Muscle layer of duodenum (tissue), 2 donors: Measurements from ENCODE around the gene PIK3C2A.
"Not testable (repeated sequence)": the region's sequence is repeated elsewhere in the genome, so short reads cannot be mapped to it uniquely, and the experiment has no call there.

ENCODE experiments used
- H3K27ac ChIP-seq: one replicate; pipeline ENCODE4 v1.7.0; 2013; ENCODE audit warnings: mild to moderate bottlenecking, low read length
- H3K27me3 ChIP-seq: one replicate; pipeline ENCODE4 v1.7.0; 2013; ENCODE audit warnings: low read depth, mild to moderate bottlenecking, control low read depth, low read length
- H3K36me3 ChIP-seq, 2 donors: one replicate each; pipeline ENCODE4 v1.7.0; 2013; ENCODE audit warnings: low read length in 2 of 2, control low read depth in 1 of 2, mild to moderate bottlenecking in 1 of 2; ENCODE audit not compliant: insufficient read depth in 2 of 2, control insufficient read depth in 1 of 2
- H3K4me1 ChIP-seq, 2 donors: one replicate each; pipeline ENCODE4 v1.7.0; 2013; ENCODE audit warnings: low read length in 2 of 2, mild to moderate bottlenecking in 2 of 2, control low read depth in 1 of 2, moderate library complexity in 1 of 2; ENCODE audit not compliant: insufficient read depth in 2 of 2, control insufficient read depth in 1 of 2
- H3K4me3 ChIP-seq, 2 donors: one replicate each; pipeline ENCODE4 v1.7.0; 2013; ENCODE audit warnings: low read length in 2 of 2, low read depth in 1 of 2, mild to moderate bottlenecking in 1 of 2
- H3K9me3 ChIP-seq, 2 donors: one replicate each; pipeline ENCODE4 v1.7.0; 2013; ENCODE audit warnings: low read length in 2 of 2, control low read depth in 1 of 2, mild to moderate bottlenecking in 1 of 2; ENCODE audit not compliant: control insufficient read depth in 1 of 2
- donor health status: healthy.

The PIK3C2A gene

GRCh38 chr11:17207317-17208256 lies at the start of gene PIK3C2A:
PIK3C2A (minus strand) TSS chr11:17207986; CDS start chr11:17169741, 38,245 bp downstream.
- H3K4me1 ChIP-seq: peaks cover 14 to 17% of the 10 kb centered on the region in 2 donors
- peak within 1 kb of the TSS; percentile 83 to 91 for H3K4me3 ChIP-seq
- H3K27me3 ChIP-seq: no peaks in the 10 kb centered on the region
- peaks cover 0 to 4% of the 10 kb centered on the region in 2 donors for H3K36me3 ChIP-seq
- H3K9me3 ChIP-seq: no peaks in the 10 kb centered on the region
- H3K27ac ChIP-seq: peak within 1 kb of the TSS; percentile 94

- H3K27me3 ChIP-seq: no peaks in the 10 kb centered on the region
- no peaks in the 10 kb centered on the region for H3K36me3 ChIP-seq
- no peak overlapping the region for H3K27ac ChIP-seq
- H3K4me1 ChIP-seq: no peaks in the 10 kb centered on the region
- H3K4me3 ChIP-seq: no peak overlapping the region
- no peaks in the 10 kb centered on the region for H3K9me3 ChIP-seq
Observed at GRCh38 chr11:17257196-17257595, 49.4 kb upstream of the PIK3C2A start.

- Histone ChIP-seq H3K27me3 (no peaks in the 10 kb centered on the region), H3K27ac (no peak overlapping the region), H3K4me3 (no peak overlapping the region), H3K36me3 (no peaks in the 10 kb centered on the region), H3K4me1 (no peaks in the 10 kb centered on the region), H3K9me3 (no peaks in the 10 kb centered on the region)
Observed at GRCh38 chr11:17256512-17256911, 48.7 kb upstream of the PIK3C2A start.

- Histone ChIP-seq H3K4me1 (no peaks in the 10 kb centered on the region), H3K4me3 (no peak overlapping the region), H3K27ac (no peak overlapping the region), H3K9me3 (no peaks in the 10 kb centered on the region), H3K27me3 (no peaks in the 10 kb centered on the region), H3K36me3 (no peaks in the 10 kb centered on the region)
Observed at GRCh38 chr11:17252704-17253103, 44.9 kb upstream of the PIK3C2A start.

GRCh38 chr11:17250561-17251350 lies 43.0 kb upstream of the PIK3C2A start:
- no peaks in the 10 kb centered on the region for H3K9me3 ChIP-seq
- H3K27me3 ChIP-seq: no peaks in the 10 kb centered on the region
- H3K4me3 ChIP-seq: no peak overlapping the region
- no peaks in the 10 kb centered on the region for H3K4me1 ChIP-seq
- no peaks in the 10 kb centered on the region for H3K36me3 ChIP-seq
- no peak overlapping the region for H3K27ac ChIP-seq

- Histone ChIP-seq H3K9me3 (no peaks in the 10 kb centered on the region), H3K36me3 (no peaks in the 10 kb centered on the region), H3K27ac (no peak overlapping the region)
Observed at GRCh38 chr11:17244046-17244445, 36.3 kb upstream of the PIK3C2A start.

GRCh38 chr11:17242954-17243353 lies 35.2 kb upstream of the PIK3C2A start:
- H3K4me3 ChIP-seq, H3K4me1 ChIP-seq, H3K27me3 ChIP-seq, H3K36me3 ChIP-seq, H3K27ac ChIP-seq, H3K9me3 ChIP-seq: not testable (repeated sequence)

More at GRCh38 chr11:17244046-17244445, 36.3 kb upstream of the PIK3C2A start:
- H3K4me3 ChIP-seq: no peak overlapping the region
- H3K27me3 ChIP-seq: no peaks in the 10 kb centered on the region
- H3K4me1 ChIP-seq: no peaks in the 10 kb centered on the region

GRCh38 chr11:17240780-17241179 lies 33.0 kb upstream of the PIK3C2A start:
- Histone ChIP-seq H3K4me3 (no peak overlapping the region), H3K4me1 (no peaks in the 10 kb centered on the region), H3K36me3 (no peaks in the 10 kb centered on the region), H3K9me3 (no peaks in the 10 kb centered on the region), H3K27ac (no peak overlapping the region), H3K27me3 (no peaks in the 10 kb centered on the region)

GRCh38 chr11:17239927-17240326 lies 32.1 kb upstream of the PIK3C2A start:
- H3K4me1 ChIP-seq, H3K9me3 ChIP-seq, H3K27ac ChIP-seq, H3K4me3 ChIP-seq, H3K27me3 ChIP-seq, H3K36me3 ChIP-seq: not testable (repeated sequence)

- no peaks in the 10 kb centered on the region for H3K36me3 ChIP-seq
- H3K4me3 ChIP-seq: no peak overlapping the region
- H3K4me1 ChIP-seq: no peaks in the 10 kb centered on the region
- H3K9me3 ChIP-seq: no peaks in the 10 kb centered on the region
- H3K27me3 ChIP-seq: no peaks in the 10 kb centered on the region
- no peak overlapping the region for H3K27ac ChIP-seq
Observed at GRCh38 chr11:17238377-17238776, 30.6 kb upstream of the PIK3C2A start.

- Histone ChIP-seq H3K4me3 (no peak overlapping the region), H3K27ac (no peak overlapping the region), H3K4me1 (no peaks in the 10 kb centered on the region), H3K27me3 (no peaks in the 10 kb centered on the region), H3K36me3 (no peaks in the 10 kb centered on the region), H3K9me3 (no peaks in the 10 kb centered on the region)
Observed at GRCh38 chr11:17233101-17233500, 25.3 kb upstream of the PIK3C2A start.
